Stimulated activated CD8-positive, alpha-beta memory T cell treated with anti-CD3 and anti-CD28 coated beads, Interleukin-12 subunit alpha, Interleukin-12 subunit beta, amount 100 ng/mL, for 24 hours (primary cell): ENCODE measurements around the gene DOCK3.
"Not testable (repeated sequence)": the region's sequence is repeated elsewhere in the genome, so short reads cannot be mapped to it uniquely, and the experiment has no call there.

Experiments
- DNase-seq: peaks from one replicate; pipeline ENCODE4 v3.0.0-alpha.2; 2020; ENCODE audit errors: extremely low read depth

DOCK3 gene

GRCh38 chr3:50676031-50676705, 1.4 kb downstream of the DOCK3 start:
- no peak for DNase-seq

- no peak for DNase-seq
Observed at GRCh38 chr3:50687127-50687751, 12.5 kb downstream of the DOCK3 start.

GRCh38 chr3:50687916-50688315, 13.2 kb downstream of the DOCK3 start:
- DNase-seq: no peak

- not testable (repeated sequence) for DNase-seq
Observed at GRCh38 chr3:50688602-50689001, 13.9 kb downstream of the DOCK3 start.

- no peak for DNase-seq
Observed at GRCh38 chr3:50689558-50689957, 14.8 kb downstream of the DOCK3 start.

GRCh38 chr3:50695031-50695430, 20.3 kb downstream of the DOCK3 start:
- no peak for DNase-seq

GRCh38 chr3:50696276-50696675, 21.5 kb downstream of the DOCK3 start:
- no peak for DNase-seq

GRCh38 chr3:50698269-50698668, 23.5 kb downstream of the DOCK3 start:
- DNase-seq: no peak

GRCh38 chr3:50708620-50709019, 33.9 kb downstream of the DOCK3 start:
- no peak for DNase-seq

- DNase-seq: no peak
Observed at GRCh38 chr3:50714946-50715345, 40.2 kb downstream of the DOCK3 start.

- DNase-seq: no peak
Observed at GRCh38 chr3:50724831-50725230, 50.1 kb downstream of the DOCK3 start.

- DNase-seq: no peak
Observed at GRCh38 chr3:50734985-50735384, 60.3 kb downstream of the DOCK3 start.

- no peak for DNase-seq
Observed at GRCh38 chr3:50737193-50737905, 62.6 kb downstream of the DOCK3 start.

GRCh38 chr3:50737906-50738598, 63.3 kb downstream of the DOCK3 start:
- DNase-seq: no peak

- DNase-seq: no peak
Observed at GRCh38 chr3:50743643-50744042, 68.9 kb downstream of the DOCK3 start.

GRCh38 chr3:50749822-50750221, 75.1 kb downstream of the DOCK3 start:
- no peak for DNase-seq

GRCh38 chr3:50759015-50759414, 84.3 kb downstream of the DOCK3 start:
- DNase-seq: no peak

GRCh38 chr3:50777680-50778079, 103.0 kb downstream of the DOCK3 start:
- no peak for DNase-seq

- not testable (repeated sequence) for DNase-seq
Observed at GRCh38 chr3:50781766-50782165, 107.0 kb downstream of the DOCK3 start.

- no peak for DNase-seq
Observed at GRCh38 chr3:50786631-50787030, 111.9 kb downstream of the DOCK3 start.

- not testable (repeated sequence) for DNase-seq
Observed at GRCh38 chr3:50790894-50791293, 116.2 kb downstream of the DOCK3 start.

GRCh38 chr3:50792568-50792967, 117.8 kb downstream of the DOCK3 start:
- DNase-seq: no peak
